Activated gamma-delta T cell (primary cell): Measurements from ENCODE around the gene NEDD4L.
"Not testable (repeated sequence)": the region's sequence is repeated elsewhere in the genome, so short reads cannot be mapped to it uniquely, and the experiment has no call there.

Source experiments
- DNase-seq: peaks from one replicate; lab custom pipeline; 2025; lab: John Stamatoyannopoulos, UW

The NEDD4L gene

DNA sequence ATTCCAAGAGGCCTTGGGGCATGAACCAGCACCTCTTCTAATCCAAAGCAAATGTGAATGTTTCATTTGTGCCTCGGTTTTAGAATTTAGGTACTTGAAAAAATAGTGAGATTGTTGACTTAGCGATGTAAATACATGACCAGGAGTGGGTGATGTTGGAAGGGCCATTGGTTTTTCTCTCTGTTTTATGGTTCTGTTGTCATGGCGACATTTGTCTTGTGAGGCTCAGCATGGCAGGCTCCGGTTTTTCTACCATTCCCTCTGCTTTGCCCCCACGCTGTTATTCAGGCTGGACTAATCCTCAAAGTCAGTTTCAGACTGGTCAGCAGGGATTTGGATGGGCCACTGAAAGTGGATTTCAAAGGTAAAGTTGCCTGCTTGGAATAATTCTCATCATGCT lies 329.5 kb downstream of the NEDD4L start:
- no peak for DNase-seq

DNA sequence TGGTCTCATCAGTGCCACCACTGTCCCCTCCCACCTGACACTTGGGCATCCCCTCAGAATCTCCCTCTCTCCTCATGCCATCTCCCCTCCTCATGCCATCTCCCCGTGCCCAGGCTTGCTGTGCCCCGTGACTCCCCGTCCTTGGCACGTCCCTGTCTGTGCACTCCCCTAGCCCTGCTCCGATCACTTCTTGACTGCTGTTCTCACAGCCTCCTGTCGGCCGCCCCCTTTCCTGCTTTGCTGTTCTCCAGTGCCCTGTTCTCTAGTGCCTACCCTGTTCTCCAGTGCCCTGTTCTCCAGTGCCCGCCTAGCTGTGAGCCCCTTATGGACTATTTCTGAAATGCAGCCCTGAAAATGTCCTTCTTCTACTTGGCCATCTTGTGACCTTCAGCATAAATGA lies 331.0 kb downstream of the NEDD4L start:
- no peak for DNase-seq

DNA sequence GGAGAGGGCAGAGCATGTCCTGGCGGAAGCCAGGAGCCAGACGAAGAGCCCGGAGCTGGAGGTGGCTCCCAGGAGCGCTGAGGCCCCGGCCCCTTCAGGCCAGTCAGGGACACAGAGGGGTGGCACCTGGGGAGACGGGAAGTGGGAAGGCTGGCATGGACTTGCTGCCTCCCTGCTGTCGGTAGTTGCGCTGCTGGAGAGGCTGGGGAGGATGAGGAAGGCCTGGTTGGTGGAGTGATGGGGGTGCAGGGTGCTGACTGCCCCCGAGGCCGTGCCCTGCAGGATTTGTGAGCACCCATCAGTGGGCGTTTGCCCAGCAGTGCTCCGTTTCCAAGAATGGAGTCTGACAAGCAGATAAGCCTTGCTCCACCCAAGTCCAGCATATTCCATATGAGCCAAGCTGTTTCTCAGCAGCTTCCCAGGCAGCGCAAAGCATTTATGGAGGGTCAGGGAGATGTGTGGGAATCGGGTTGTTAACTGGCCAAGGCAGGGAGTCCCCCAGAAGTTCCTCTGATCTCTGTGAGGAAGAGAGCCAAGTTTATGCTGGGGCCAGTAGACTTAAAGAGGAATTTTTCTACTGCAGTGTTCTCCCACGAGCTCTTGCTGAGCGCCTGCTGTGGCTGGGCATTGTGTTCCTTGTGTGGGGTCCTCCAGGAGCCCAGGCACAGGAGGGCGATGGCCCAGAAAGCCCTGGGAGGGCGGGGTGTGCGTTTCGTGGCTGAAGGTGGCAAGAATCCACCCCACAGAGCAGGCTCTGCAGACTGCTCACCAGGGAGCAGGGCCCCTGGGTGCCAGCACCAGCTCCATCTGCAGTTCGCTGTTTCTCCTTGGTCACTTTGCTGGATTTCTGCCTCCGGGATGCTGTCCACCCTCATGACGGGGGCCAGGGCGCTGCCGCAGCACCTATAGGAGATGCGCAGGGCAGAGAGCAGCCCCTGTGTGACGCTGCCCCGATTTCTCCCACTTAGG lies 334.7 kb downstream of the NEDD4L start:
- DNase-seq, result no peak

DNA sequence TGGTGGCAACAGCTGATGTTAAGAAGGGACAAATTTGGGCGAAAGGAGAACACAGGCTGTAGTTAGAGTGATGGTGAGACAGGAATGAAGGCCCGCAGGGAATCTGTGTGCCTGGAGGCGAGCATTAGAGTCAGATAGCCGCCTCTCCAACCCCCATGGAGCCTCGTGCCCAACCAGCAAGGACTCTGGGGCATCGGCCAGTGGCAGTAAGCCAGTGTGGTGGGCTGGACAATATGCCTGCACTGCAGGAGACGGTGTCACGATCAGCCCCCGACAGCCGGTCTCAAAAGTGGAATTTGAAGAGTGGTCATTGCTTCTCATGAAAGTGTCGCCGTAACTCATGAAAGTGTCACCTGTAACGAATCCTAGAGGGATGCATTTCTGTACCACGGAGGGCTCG lies 335.4 kb downstream of the NEDD4L start:
- DNase-seq, result no peak

DNA sequence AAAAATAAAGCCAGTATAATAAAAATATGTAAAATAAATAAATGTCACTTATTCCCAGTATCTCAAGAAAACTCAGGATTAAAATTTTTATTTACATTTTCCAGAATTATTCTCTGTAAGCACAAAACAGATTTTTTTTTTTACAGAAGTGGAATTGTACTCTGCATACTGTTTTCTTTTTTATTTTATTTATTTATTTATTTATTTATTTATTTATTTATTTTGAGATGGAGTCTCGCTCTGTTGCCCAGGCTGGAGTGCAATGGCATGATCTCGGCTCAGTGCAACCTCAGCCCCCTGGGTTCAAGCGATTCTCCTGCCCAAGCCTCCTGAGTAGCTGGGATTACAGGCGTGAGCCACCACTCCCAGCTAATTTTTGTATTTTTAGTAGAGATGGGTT lies 336.1 kb downstream of the NEDD4L start:
- DNase-seq, result not testable (repeated sequence)

DNA sequence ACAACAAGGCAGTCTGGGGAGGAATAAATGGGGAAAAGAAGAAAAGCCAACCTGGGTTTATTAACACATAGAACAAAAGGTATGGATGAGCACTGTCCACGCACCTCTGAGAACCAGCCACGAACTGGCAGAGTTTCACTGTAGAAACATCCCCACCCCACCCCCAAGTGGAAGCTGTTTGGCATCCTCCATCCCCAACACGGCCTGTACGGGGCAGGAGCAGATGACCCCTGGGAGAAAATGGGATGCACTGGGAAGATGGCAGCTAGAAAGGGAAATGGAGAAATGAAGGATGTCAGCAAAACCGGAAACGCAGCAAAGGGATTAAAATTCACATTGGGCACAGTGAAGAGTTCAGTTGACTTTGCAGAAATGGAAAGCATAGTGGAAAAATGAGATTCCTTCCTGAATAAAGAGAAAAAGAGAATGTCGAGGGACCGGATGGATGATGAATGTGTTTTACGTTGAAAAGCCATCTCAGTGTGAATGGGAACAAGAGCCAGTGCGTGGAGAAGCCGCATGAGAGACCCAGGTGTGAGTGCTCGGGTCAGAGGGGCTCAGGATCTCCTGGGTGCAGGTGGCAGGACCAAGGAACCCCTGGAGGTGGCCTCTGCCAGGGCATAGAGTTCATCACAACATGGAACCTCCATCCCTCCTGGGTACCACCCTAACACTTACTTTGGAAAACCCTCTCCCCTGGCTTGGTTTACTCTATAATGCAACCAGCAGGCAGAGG lies 337.8 kb downstream of the NEDD4L start:
- no peak for DNase-seq

DNA sequence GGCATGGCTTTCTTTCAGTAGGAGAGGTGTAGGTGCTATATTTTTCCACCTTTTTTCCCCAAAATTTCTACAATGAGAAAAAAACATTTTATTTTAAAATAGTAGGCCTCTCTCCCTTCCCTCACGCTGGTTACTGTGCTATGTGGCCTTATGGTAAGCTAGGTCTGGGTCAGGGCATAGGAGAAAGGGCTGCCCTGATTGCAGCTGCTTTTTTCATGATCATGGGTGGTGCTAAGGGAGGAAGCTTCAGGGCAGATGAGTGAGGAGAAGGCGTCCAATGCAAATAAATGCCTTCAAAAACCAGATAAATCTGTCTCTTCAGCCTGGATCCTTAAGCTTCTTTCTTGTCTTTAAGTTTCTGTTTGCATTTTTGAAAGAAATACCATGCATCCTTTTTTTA lies 338.4 kb downstream of the NEDD4L start:
- DNase-seq, result no peak

DNA sequence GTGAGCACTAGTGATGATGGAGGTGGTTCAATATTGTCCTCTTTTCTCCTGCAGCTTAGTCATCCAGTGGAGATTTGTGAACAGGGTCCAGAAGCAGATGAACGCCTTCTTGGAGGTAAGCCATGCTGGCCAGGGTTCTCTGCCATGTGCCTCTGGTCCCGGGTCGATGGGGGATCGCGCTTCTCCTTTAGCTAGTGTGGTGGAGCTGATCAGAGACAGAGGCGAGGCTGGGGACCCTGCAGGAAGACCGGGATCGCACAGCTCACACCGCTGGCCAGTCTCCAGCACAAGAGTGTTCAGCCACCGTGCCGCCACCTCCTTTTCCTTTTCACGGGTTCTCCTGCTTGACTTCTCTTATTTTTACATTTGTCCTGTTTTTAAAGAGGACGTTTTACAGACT lies 341.4 kb downstream of the NEDD4L start:
- no peak for DNase-seq

DNA sequence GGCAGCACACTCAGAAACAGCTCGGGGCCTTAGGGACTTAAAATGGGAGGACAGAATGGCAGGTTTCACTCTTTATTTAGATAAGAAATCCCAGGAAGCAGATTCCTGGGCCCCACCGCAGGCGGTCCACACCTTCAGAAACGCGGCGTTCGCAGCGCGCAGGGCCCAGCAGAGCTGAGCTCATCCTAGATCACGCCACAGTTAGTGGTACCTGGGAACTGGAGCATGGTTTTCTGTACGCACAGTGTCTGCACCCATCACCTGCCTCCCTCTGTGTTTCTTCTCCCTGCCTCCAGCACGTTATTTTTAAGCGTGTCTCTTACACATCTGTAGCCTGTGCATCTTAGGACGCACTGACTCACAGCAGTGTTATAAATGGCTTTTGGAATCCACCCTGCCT lies 342.8 kb downstream of the NEDD4L start:
- DNase-seq, result no peak

DNA sequence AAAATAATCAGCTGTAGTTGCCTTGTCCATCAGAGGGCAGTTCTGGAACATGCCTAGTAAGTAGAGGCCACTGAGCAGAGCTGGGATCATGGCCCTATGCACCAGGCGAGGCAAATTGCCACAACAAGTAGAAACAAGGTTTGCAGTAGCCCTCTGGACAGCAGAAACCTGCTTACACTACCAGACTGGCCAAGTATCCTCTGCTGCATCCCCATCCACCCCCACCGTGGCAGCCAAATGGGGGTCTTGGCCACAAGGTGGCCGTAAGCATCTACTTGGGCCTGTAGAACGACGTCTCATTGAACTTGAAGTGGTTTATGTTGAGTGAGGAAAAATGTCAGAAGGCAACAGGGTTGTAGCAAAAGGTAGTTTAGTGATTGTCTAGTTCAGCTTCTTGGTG lies 343.7 kb downstream of the NEDD4L start:
- no peak for DNase-seq

DNA sequence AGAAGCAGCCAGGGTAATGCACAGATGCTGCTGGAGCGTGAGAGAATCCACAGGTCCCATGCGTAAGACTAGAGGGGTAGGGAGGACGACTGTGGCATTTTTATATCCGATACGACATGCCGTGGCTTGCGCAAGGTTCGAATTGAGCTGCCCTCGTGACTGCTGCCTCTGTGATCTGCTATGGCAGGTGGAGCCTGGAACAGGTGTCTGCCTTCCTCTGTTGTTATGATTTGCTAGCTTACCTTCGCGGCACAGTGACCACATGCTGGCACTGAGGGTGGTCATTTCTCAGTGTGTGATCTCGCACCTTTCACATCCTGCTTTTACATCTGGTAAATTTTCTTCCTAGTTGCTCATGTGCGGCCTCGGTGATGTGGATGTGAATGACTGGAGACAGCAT lies 344.7 kb downstream of the NEDD4L start:
- DNase-seq, result no peak

DNA sequence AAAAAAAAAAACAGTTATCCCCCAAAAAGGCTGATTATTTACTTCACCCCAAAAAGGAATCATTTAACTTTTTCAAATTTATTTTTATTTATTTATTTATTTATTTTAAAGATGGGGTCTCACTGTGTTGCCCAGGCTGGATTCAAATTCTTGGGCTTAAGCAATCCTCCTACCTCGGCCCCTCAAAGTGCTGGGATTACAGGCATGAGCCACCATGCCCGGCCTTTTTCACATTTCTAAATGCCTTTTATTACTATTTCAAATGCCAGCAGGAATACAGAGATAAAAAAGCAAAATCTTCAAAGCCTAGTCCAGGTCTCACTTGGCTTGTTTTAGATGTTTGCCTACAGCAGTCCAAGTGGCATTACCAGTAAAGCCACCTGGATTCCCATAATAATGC lies 345.7 kb downstream of the NEDD4L start:
- no peak for DNase-seq

DNA sequence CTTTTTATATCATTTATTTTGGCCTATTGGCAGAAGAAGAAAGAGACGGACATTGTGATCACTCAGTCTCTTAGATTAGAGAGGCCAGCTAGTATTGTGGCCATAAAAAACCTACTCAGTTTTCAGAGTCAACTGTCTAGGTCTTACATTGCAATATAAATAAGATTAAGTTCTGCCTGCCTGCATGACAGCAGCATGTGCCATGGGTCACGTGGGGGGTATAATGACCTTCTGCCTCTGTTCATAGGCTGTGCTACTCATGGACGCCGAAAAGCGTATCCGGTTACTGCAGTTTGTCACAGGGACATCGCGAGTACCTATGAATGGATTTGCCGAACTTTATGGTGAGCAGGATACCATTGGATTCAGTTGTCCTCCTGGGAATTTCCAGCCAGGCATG lies 346.4 kb downstream of the NEDD4L start:
- DNase-seq, result no peak

DNA sequence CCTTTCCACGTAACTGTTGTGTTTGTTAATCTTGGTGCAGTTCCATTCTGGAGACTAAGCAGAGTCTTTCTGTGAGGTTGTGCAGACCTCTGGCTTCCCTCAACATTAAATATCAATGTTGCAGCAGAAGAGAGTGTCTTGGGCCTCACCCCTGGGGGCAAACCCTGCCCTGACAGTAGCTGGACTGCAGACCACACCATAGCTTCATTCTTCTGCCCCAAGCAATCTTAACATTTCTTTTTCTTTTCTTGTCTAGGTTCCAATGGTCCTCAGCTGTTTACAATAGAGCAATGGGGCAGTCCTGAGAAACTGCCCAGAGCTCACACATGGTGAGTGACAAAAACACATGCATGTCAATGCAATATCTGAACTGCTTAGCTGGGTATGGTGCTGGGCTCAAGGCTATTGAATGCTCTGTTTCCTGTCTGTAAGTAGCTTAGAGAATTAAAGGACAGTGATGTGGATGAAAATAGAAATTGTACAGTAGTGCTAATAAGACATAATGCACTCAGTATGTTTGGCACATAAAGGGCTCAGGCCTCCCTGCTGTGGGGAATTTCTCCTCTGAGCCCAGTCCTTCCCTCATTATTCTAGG lies 347.3 kb downstream of the NEDD4L start:
- DNase-seq, result no peak

DNA sequence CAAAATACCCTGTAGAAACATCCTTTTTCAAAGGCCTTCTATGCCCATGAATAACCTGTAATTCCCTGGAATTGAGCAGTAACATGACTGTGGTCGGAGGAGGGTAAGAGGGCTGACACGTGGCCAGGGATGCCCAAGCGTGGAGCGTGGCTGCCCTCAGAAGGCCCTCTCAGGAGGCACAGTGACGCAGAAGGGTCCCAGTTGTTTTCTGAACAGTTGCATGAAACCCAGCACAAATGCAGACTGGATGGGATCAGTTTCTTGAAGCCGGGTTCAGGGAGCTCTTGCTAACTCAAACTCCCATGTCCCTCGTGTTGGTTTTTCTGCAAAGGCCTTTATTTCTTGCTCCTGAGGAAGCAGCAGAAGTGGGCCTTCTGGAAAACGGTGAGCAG lies 347.9 kb downstream of the NEDD4L start:
- DNase-seq, result no peak

DNA sequence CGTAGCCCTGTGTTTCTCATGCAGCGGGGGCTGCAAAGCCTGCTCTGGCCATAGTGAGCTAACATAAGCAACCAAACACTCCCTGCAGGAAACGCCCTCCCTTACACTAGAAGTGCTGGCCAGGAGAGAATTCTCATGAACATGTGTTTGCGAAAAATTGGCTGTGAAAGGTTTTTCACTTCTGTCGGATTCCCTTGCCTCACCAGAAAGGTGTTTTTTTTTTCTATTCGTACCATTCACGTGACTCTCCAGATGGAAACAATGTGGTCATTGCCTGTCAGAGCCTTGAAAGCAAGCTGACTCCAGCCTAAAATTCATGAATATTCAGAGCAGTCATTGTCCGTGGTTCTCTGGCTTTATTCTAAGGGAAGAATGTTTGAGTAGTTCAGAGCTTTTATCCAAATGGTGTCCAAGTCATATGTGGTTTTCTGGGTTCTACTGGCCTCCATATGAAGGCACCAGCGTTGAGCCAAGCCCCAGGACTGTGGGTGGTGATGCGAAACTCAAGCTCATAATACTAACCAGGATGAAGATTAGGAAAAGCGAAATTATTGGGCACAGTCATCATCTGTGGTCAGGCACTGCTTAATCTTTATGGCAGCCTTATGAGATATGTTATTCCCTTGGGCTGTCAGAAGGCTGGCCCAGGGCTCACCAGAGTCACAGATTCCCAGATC lies 348.4 kb downstream of the NEDD4L start:
- DNase-seq, result no peak

DNA sequence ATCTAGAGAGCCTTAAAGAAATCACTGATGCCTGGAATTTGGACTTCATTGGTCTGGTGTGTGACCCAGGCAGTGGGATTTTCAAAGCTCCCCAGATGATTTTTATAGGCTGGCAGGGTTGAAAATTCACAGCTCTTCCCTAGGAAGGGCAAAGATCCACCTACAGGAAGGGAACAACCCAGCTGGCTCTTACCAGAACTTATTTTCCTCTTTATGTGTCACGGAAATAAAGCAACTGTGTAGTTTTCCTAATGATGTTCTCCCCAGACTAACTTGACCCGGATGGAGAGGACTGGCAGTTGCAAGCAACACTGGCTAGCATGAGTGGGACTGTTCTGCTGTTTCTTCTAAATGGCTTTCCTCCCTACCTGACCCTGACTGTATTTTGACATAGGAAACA lies 349.3 kb downstream of the NEDD4L start:
- no peak for DNase-seq

DNA sequence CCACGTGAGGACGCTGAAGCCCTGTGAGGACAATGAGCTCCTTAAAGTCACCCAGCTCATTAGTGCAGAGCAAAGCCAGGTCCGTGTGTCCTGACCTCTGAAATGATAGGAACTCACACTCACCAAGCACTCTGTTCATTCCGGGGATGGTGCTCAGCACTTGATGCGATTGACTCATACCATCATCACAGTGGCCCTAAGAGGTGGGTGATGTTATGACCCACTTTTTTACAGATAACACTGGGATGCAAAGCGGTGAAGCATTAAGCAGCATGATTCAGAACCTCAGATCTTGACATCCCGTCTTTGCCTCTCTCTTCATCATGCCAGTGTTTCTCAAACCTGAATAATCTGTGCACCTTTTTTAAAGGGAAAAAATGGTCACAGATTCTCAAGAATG lies 350.0 kb downstream of the NEDD4L start:
- DNase-seq, result no peak

DNA sequence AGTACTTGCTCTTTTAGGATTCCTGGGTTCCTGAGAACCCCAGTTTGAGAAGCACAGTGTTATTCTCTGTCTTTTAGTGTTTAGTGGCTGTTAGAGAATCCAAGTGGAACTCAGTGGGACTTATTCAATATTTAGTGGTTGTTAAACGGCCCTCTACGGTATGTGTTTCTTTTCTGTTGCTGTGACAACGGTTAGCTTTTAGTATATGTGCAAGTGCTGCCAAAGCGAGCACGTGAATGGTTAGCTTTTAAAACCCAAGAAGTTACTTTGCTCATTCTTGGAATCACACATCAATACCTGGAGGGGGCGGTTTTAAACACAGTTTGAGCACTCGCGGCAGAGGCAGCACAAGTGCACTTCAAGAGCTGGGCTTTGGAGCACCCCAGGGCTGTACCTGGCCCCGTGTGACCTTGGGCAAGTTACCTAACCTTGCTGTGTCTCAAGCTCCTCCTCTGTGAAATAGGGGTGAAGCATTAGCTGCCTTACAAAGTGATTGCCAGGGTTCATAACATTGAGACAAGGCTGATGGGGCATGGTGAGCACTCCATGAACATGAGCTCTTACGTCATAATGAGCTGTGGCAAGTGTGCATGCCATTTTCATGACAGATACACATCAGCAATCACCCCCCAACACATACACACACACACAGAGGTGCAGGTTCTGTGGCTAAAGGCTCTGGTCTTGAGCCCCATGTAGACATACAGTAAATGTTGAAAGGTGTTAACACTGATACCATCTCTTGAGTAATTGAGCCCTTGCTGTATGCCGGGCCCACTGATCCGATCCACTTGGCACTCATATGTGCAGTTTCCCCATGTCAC lies 350.8 kb downstream of the NEDD4L start:
- no peak for DNase-seq

DNA sequence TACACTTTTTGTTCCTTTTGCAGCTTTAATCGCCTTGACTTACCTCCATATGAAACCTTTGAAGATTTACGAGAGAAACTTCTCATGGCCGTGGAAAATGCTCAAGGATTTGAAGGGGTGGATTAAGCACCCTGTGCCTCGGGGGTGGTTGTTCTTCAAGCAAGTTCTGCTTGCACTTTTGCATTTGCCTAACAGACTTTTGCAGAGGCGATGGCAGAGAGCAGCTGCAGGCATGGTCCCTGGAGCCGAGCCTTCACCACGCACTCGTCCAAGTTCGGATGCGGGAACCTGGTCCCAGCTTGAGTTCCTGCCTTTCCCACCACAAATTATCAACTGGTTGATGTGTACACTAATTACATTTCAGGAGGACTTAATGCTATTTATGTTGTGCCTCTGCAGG lies 352.1 kb downstream of the NEDD4L start:
- DNase-seq, result no peak

DNA sequence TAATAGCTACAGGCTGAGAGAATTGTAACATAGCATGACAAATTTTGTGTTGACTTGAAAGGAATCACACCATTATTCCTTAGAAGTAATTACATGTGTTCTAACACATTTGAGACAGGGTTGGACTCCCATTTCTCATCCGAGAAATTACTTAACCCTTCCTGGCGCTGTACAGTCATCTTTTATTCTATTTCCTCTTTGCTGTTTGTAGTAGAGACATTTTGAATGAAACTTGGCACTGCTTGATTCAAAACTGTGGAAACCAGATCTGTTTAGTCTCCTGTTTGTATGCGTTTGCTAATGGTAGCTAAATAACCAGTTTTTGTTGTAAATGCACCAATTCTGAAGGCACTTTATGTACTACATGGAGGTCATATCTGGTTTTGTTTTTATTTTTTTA lies 352.9 kb downstream of the NEDD4L start:
- DNase-seq, result no peak
